Measurements from ENCODE around the gene DEDD2. TPM values are rescaled to one million over a fixed set of nuclear protein-coding genes. Genes with fewer than 3 reads are reported as not detected.

The DEDD2 gene, protein sequence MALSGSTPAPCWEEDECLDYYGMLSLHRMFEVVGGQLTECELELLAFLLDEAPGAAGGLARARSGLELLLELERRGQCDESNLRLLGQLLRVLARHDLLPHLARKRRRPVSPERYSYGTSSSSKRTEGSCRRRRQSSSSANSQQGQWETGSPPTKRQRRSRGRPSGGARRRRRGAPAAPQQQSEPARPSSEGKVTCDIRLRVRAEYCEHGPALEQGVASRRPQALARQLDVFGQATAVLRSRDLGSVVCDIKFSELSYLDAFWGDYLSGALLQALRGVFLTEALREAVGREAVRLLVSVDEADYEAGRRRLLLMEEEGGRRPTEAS
- 11.2 and 15.5 TPM in 2 replicates for total RNA-seq

DNA sequence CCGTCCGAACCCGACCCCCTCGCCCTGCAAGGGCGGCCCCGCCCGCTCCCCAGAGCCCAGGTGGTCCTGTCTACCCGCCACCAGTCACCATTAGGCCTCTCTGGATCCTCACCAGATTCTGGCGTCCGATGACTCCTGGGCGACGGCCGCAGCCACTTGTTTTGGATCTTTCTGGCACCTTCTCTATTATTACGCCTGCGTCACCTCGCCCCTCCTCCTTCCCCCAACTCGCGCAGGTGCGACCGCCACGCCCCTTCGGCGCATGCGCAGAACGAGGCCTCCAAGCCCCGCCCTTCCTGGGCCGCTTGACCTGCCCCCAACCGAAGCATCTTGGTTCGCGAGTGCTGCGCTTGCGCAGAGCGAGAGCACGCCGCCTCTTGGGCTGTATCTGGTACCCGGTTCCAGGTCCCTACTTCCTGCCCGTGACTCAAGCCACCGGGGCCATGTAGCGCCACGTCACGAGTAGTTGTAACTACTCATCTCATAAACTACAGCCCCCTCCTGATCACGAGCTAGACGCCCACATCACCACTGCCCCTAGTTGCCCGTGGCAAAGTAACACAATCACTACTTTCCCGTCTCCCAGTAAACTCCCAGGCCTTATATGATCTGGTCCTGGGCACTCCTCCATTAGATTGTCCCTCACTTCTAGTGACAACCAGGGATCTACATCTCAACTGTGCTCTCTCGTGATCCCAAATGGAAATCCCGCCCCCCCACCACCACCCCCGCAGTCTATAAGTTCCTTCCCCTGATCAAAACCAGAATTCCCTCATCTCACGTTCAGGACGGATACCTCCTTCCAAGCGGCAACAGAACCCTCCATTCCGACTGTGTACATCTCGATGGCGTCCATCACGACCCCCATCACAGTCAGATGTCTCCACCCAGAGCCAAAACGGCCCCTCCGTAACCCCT lies at the start of gene DEDD2:
TSS of gene DEDD2 (minus strand) at position 158 of the 918 bp plus-strand sequence. CDS start 670 bp downstream, outside the sequence.

GRCh38 chr19:42254850-42255765 lies 37.6 kb upstream of the DEDD2 start, which contains the start of gene ERF:
Gene ERF (minus strand): TSS chr19:42255128. CDS start chr19:42254999, 129 bp downstream.

GRCh38 chr19:42242512-42243409 lies 25.3 kb upstream of the DEDD2 start, which contains the start of gene GSK3A:
Gene GSK3A (minus strand): TSS chr19:42242602. CDS start chr19:42242465, 137 bp downstream.

GRCh38 chr19:42219812-42220750 lies 2.6 kb upstream of the DEDD2 start, which contains the start of gene ZNF526:
Gene ZNF526 (plus strand): TSS chr19:42220312. CDS start chr19:42224404, 4,092 bp downstream.

Other genes with a start within 250 kb of the DEDD2 start
- gene ATP1A3, start 223.4 kb downstream of the DEDD2 start, total RNA-seq: under 0.01 and 0.25 TPM in 2 replicates
- gene GRIK5, start 147.5 kb downstream of the DEDD2 start, total RNA-seq: 3.4 and 5.9 TPM in 2 replicates
- 7.0 and 10.0 TPM in 2 replicates for gene ZNF574, start 141.5 kb downstream of the DEDD2 start, total RNA-seq
- 0.06 and 0.13 TPM in 2 replicates for gene POU2F2, start 85.2 kb downstream of the DEDD2 start, total RNA-seq
- gene ZNF526, start 2.6 kb upstream of the DEDD2 start, total RNA-seq: 7.9 and 10.2 TPM in 2 replicates
- 9.2 and 10.0 TPM in 2 replicates for gene GSK3A, start 24.9 kb upstream of the DEDD2 start, total RNA-seq
- gene ERF, start 37.5 kb upstream of the DEDD2 start, total RNA-seq: 19.8 and 23.5 TPM in 2 replicates
- gene CIC, start 51.6 kb upstream of the DEDD2 start, total RNA-seq: 17.2 and 27.5 TPM in 2 replicates
- gene PRR19, start 84.5 kb upstream of the DEDD2 start, total RNA-seq: 0.13 and 0.25 TPM in 2 replicates
- 22.5 and 26.4 TPM in 2 replicates for gene PAFAH1B3, start 84.9 kb upstream of the DEDD2 start, total RNA-seq
- not detected in 2 replicates for gene TMEM145, start 95.6 kb upstream of the DEDD2 start, total RNA-seq
- gene MEGF8, start 108.0 kb upstream of the DEDD2 start, total RNA-seq: 21.0 and 22.3 TPM in 2 replicates
- gene CNFN, start 172.6 kb upstream of the DEDD2 start, total RNA-seq: not detected in 2 replicates
- 1.9 and 2.6 TPM in 2 replicates for gene LIPE, start 209.7 kb upstream of the DEDD2 start, total RNA-seq
- gene CXCL17, start 225.3 kb upstream of the DEDD2 start, total RNA-seq: not detected in 2 replicates

All from aortic smooth muscle cell (primary cell).